HCT116 (cell line): ENCODE results near the gene UPP1. TPM values are rescaled to one million over a fixed set of nuclear protein-coding genes. Genes with fewer than 3 reads are reported as not detected.

ENCODE experiments used
- ATAC-seq: fragments of 200-7000 bp; cut with Tn5 transposase; 2 replicates; pipeline ENCODE4 v1.9.1; 2020; ENCODE audit warnings: mild to moderate bottlenecking, moderate library complexity
- BruUV-seq: library from RNA; stranded (reverse); fragments of 400-500 nt; replicated peaks from 2 replicates; lab custom pipeline; 2021; lab: Mats Ljungman, UMichigan
- CTCF ChIA-PET: fragments of 300-600 bp; sonication (Branson Sonifier 250); formaldehyde crosslinking; loops from one replicate; lab custom pipeline; 2021; ENCODE audit warnings: antibody characterized with exemption; lab: Charles Lee
- POLR2A ChIA-PET: fragments of 300-600, 350-600 bp; sonication (Branson Sonifier 250); formaldehyde crosslinking; loops from one replicate; lab custom pipeline; 2021; ENCODE audit warnings: antibody characterized with exemption; lab: Charles Lee
- RAD21 ChIA-PET, 2 experiments: fragments of 300-600 bp; sonication (Branson Sonifier 250); formaldehyde crosslinking; loops; one replicate each; lab custom pipeline; 2023; ENCODE audit warnings: low total read pairs in 2 of 2; ENCODE audit not compliant: uncharacterized antibody in 2 of 2, unreplicated experiment in 2 of 2, low non-redundant PET in 1 of 2; lab: Charles Lee
- DNase-seq: peaks from one replicate; pipeline ENCODE4 v3.0.0-alpha.2; 2010; ENCODE audit warnings: low read depth, low spot score
- H2AFZ ChIP-seq: fragments of 200-600 bp; shearing (Covaris generic), sonication (generic); 2 replicates; pipeline ENCODE4 v1.6.1; 2017; ENCODE audit warnings: low read depth, mixed run types, mixed read lengths, antibody characterized with exemption, low read length; ENCODE audit not compliant: poor library complexity, severe bottlenecking
- H3K27ac ChIP-seq: 2 replicates; pipeline ENCODE4 v1.5.1; 2012; ENCODE audit warnings: low read depth, low read length
- H3K27me3 ChIP-seq: fragments of 200-600 bp; sonication (generic); 2 replicates; pipeline ENCODE4 v1.6.1; 2016; ENCODE audit warnings: mixed run types, low read length, mixed read lengths; ENCODE audit not compliant: insufficient read depth
- H3K36me3 ChIP-seq, 2 experiments: fragments of 200-500 bp in 1 of 2; fragments of 200-600 bp in 1 of 2; sonication (Bioruptor generic) in 1 of 2; sonication (generic) in 1 of 2; 2 replicates each; pipeline versions ENCODE4 v1.5.1 to v1.6.1; 2014 to 2016; ENCODE audit warnings: low read length in 2 of 2, inconsistent platforms in 1 of 2, mixed read lengths in 1 of 2, mixed run types in 1 of 2; ENCODE audit not compliant: insufficient read depth in 2 of 2, control insufficient read depth in 1 of 2
- H3K4me1 ChIP-seq, 2 experiments: fragments of 200-600 bp in 1 of 2; sonication (generic) in 1 of 2; 2 replicates each; pipeline versions ENCODE4 v1.5.1 to v1.6.1; 2012 to 2017; ENCODE audit warnings: low read length in 2 of 2, inconsistent platforms in 1 of 2, mild to moderate bottlenecking in 1 of 2, mixed read lengths in 1 of 2, mixed run types in 1 of 2, moderate library complexity in 1 of 2; ENCODE audit not compliant: insufficient read depth in 2 of 2, control insufficient read depth in 1 of 2
- H3K4me2 ChIP-seq: fragments of 200-600 bp; sonication (generic); 2 replicates; pipeline ENCODE4 v1.6.1; 2017; ENCODE audit warnings: mixed run types, low read length, mixed read lengths
- H3K4me3 ChIP-seq, 2 experiments: fragments of 200-600 bp in 1 of 2; sonication (generic) in 1 of 2; replicated peaks in 1 of 2; 2 replicates each; pipeline ENCODE4 v1.5.1; 2011 to 2016; ENCODE audit warnings: low read length in 2 of 2, control low read depth in 1 of 2, low read depth in 1 of 2, mild to moderate bottlenecking in 1 of 2, mixed read lengths in 1 of 2, mixed run types in 1 of 2
- H3K79me2 ChIP-seq: fragments of 200-600 bp; sonication (generic); 2 replicates; pipeline ENCODE4 v1.6.1; 2017; ENCODE audit warnings: mild to moderate bottlenecking, mixed run types, low read length, moderate library complexity, mixed read lengths; ENCODE audit not compliant: insufficient read depth
- H3K9ac ChIP-seq: fragments of 200-600 bp; sonication (generic); 2 replicates; pipeline ENCODE4 v1.6.1; 2016; ENCODE audit warnings: low read length, mixed read lengths
- H3K9me2 ChIP-seq: fragments of 200-600 bp; sonication (generic), shearing (Covaris generic); 2 replicates; pipeline ENCODE4 v1.6.1; 2017; ENCODE audit warnings: mixed run types, mild to moderate bottlenecking, moderate library complexity; ENCODE audit not compliant: insufficient read depth
- H3K9me3 ChIP-seq, 2 experiments: fragments of 200-500 bp in 1 of 2; fragments of 200-600 bp in 1 of 2; sonication (Bioruptor generic) in 1 of 2; sonication (generic) in 1 of 2; 2 replicates each; pipeline ENCODE4 v1.6.1; 2014 to 2017; ENCODE audit warnings: low read length in 2 of 2, mixed read lengths in 2 of 2, inconsistent platforms in 1 of 2, low read depth in 1 of 2, mild to moderate bottlenecking in 1 of 2, mixed run types in 1 of 2, moderate library complexity in 1 of 2; ENCODE audit not compliant: control insufficient read depth in 1 of 2, insufficient read depth in 1 of 2
- H4K20me1 ChIP-seq: fragments of 200-600 bp; sonication (generic), shearing (Covaris generic); 2 replicates; pipeline ENCODE4 v1.6.1; 2017; ENCODE audit warnings: mixed run types, mild to moderate bottlenecking, moderate library complexity; ENCODE audit not compliant: insufficient read depth
- EGR1 ChIP-seq: IDR thresholded peaks from 2 replicates; pipeline ENCODE4 v1.6.1; 2012; ENCODE audit warnings: low read depth
- EZH2 ChIP-seq: fragments of 200-600 bp; sonication (generic); IDR thresholded peaks from 2 replicates; pipeline ENCODE4 v1.6.1; 2017; ENCODE audit warnings: antibody characterized with exemption, mixed run types
- EZH2phosphoT487 ChIP-seq: fragments of 200-600 bp; IDR thresholded peaks from 2 replicates; pipeline ENCODE4 v1.6.1; 2018; ENCODE audit warnings: antibody characterized with exemption, borderline replicate concordance
- FOSL1 ChIP-seq: IDR thresholded peaks from 2 replicates; pipeline ENCODE4 v1.6.1; 2012; ENCODE audit warnings: low read depth
- POLR2AphosphoS5 ChIP-seq: IDR thresholded peaks from 2 replicates; pipeline ENCODE4 v1.6.1; 2011; ENCODE audit warnings: mild to moderate bottlenecking, low read depth, low read length, moderate library complexity
- REST ChIP-seq: IDR thresholded peaks from 2 replicates; pipeline ENCODE4 v1.6.1; 2012; ENCODE audit warnings: low read depth
- SRF ChIP-seq: IDR thresholded peaks from 2 replicates; pipeline ENCODE4 v1.6.1; 2012; ENCODE audit warnings: low read depth
- TCF7L2 ChIP-seq: IDR thresholded peaks from 2 replicates; pipeline ENCODE4 v1.7.0; 2011; ENCODE audit warnings: borderline replicate concordance, inconsistent platforms; ENCODE audit not compliant: insufficient read depth, insufficient read length; ENCODE audit errors: extremely low read depth
- ZFX ChIP-seq: fragments of 450-650 bp; IDR thresholded peaks from 2 replicates; pipeline ENCODE4 v1.6.1; 2017
- ZNF274 ChIP-seq: fragments of 200-500 bp; sonication (Bioruptor generic); IDR thresholded peaks from 2 replicates; pipeline ENCODE4 v1.6.1; 2014; ENCODE audit warnings: mild to moderate bottlenecking, low read depth, low read length, inconsistent platforms
- intact Hi-C: fragments of 100-400 bp; cut with micrococcal nuclease; formaldehyde crosslinking; loops from 2 replicates; pipeline ENCODE4 v1.10.0; 2022
- total RNA-seq: library from RNA; stranded (reverse); gene quantifications from one replicate; pipeline ENCODE4 v1.2.1, GENCODE V29; 2021; ENCODE audit not compliant: unreplicated experiment

UPP1 gene
- total RNA-seq, 1 experiment from 2014 or later = 42.7 TPM

GRCh38 chr7:48052748-48053147 lies 36.3 kb upstream of the UPP1 start:
- H3K4me3 ChIP-seq = no peak overlapping the region
- ATAC-seq = peak; percentile 71
- no peaks in the 10 kb centered on the region for H3K79me2 ChIP-seq
- H4K20me1 ChIP-seq = no peaks in the 10 kb centered on the region
- POLR2A ChIA-PET = interaction anchor here (1.2 kb wide), 1 partner anchor 36 kb away, joined by 5 read pairs; the partner anchor contains the start of gene UPP1
- no TSS peak for BruUV-seq
- RAD21 ChIA-PET = no interaction called here
- intact Hi-C loops = no loop called here
- H3K36me3 ChIP-seq = no peaks in the 10 kb centered on the region
- H2AFZ ChIP-seq = peak overlapping the region; percentile 97
- H3K9me2 ChIP-seq = no peaks in the 10 kb centered on the region
- no peaks in the 10 kb centered on the region for H3K9me3 ChIP-seq
- CTCF ChIA-PET = no interaction called here
- no peak overlapping the region for H3K27ac ChIP-seq
- peaks cover 6 to 30% of the 10 kb centered on the region in 2 experiments; a peak in 3 of 4 replicates for H3K4me1 ChIP-seq
- H3K4me2 ChIP-seq = peak overlapping the region; percentile 66
- peak; percentile 60 for DNase-seq
- no peak for TF ChIP-seq EZH2
- TF ChIP-seq ZFX = no peak
- 0 out of 2 replicates have a peak, but pooled peaks have one; percentile 18 for TF ChIP-seq EGR1
- TF ChIP-seq REST = no peak
- TF ChIP-seq ZNF274 = no peak
- 0 out of 2 replicates have a peak, but pooled peaks have one; percentile 24 for TF ChIP-seq FOSL1
- TF ChIP-seq EZH2phosphoT487 = no peak
- TF ChIP-seq TCF7L2 = no peak
- TF ChIP-seq POLR2AphosphoS5 = no peak
- no peak for TF ChIP-seq SRF
- TF ChIP-seq, all 23 proteins: peak for 2
- no peaks in the 10 kb centered on the region for H3K27me3 ChIP-seq
- H3K9ac ChIP-seq = 0 out of 2 replicates have a peak overlapping the region, but pooled peaks have one; percentile 16
